ENCODE results near the gene UTP3.

GRCh38 chr4:70676554-70677090 is 11.7 kb upstream of the UTP3 start:
- TF ChIP-seq, protein P1, sequence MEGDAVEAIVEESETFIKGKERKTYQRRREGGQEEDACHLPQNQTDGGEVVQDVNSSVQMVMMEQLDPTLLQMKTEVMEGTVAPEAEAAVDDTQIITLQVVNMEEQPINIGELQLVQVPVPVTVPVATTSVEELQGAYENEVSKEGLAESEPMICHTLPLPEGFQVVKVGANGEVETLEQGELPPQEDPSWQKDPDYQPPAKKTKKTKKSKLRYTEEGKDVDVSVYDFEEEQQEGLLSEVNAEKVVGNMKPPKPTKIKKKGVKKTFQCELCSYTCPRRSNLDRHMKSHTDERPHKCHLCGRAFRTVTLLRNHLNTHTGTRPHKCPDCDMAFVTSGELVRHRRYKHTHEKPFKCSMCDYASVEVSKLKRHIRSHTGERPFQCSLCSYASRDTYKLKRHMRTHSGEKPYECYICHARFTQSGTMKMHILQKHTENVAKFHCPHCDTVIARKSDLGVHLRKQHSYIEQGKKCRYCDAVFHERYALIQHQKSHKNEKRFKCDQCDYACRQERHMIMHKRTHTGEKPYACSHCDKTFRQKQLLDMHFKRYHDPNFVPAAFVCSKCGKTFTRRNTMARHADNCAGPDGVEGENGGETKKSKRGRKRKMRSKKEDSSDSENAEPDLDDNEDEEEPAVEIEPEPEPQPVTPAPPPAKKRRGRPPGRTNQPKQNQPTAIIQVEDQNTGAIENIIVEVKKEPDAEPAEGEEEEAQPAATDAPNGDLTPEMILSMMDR (IDR thresholded peaks at IDR 0.05), result no peak
- TF ChIP-seq POLR2A (IDR thresholded peaks at IDR 0.05) (no peak), EP300 (IDR thresholded peaks at IDR 0.05; ENCODE audit: low read depth) (no peak)

All from transverse colon (tissue), 3 donors.